Breast epithelium (tissue), 4 donors: ENCODE data around the gene PCSK1N. TPM values are rescaled to one million over a fixed set of nuclear protein-coding genes. Genes with fewer than 3 reads are reported as not detected.

Source experiments
- DNase-seq, 2 donors: peaks; one replicate each; pipeline ENCODE4 v3.0.0-alpha.2; 2019; ENCODE audit warnings: low spot score in 2 of 2
- H3K27ac ChIP-seq, 2 donors: fragments of 200-600 bp; sonication (generic) in 1 of 2; one replicate each; pipeline ENCODE4 v1.5.1; 2016 to 2019; ENCODE audit warnings: mild to moderate bottlenecking in 1 of 2
- H3K27me3 ChIP-seq, 2 donors: fragments of 200-600 bp; sonication (generic) in 1 of 2; one replicate each; pipeline versions ENCODE4 v1.5.1 to v1.6.0; 2017 to 2019; ENCODE audit warnings: control low read depth in 1 of 2, mild to moderate bottlenecking in 1 of 2
- H3K36me3 ChIP-seq: fragments of 200-600 bp; one replicate; pipeline ENCODE4 v1.5.1; 2019
- H3K4me1 ChIP-seq, 2 donors: fragments of 200-600 bp; sonication (generic); one replicate each; pipeline ENCODE4 v1.5.1; 2016 to 2019; ENCODE audit warnings: control low read depth in 1 of 2
- H3K4me3 ChIP-seq, 3 donors: fragments of 200-600 bp; sonication (generic); 1 replicate in 2 of 3; 2 replicates in 1 of 3; pipeline ENCODE4 v1.5.1; 2016 to 2019; ENCODE audit warnings: mild to moderate bottlenecking in 3 of 3, moderate library complexity in 2 of 3
- H3K9me3 ChIP-seq, 2 donors: fragments of 200-600 bp; sonication (generic) in 1 of 2; one replicate each; pipeline ENCODE4 v1.5.1; 2016 to 2019; ENCODE audit warnings: control low read depth in 1 of 2
- CTCF ChIP-seq, 3 donors: fragments of 450-650 bp; IDR thresholded peaks; one replicate each; pipeline ENCODE4 v1.5.1; 2016 to 2017; ENCODE audit warnings: antibody characterized with exemption in 3 of 3, mild to moderate bottlenecking in 3 of 3, moderate library complexity in 3 of 3
- POLR2A ChIP-seq: fragments of 450-650 bp; IDR thresholded peaks from one replicate; pipeline ENCODE4 v1.6.1; 2016; ENCODE audit warnings: antibody characterized with exemption, mild to moderate bottlenecking, moderate library complexity
- POLR2AphosphoS5 ChIP-seq, 3 donors: sonication (generic); formaldehyde crosslinking; IDR thresholded peaks; one replicate each; pipeline ENCODE4 v1.6.1; 2017; ENCODE audit warnings: antibody characterized with exemption in 3 of 3
- intact Hi-C: fragments of 100-400 bp; cut with DNase I; formaldehyde crosslinking; loops from one replicate; pipeline ENCODE4 v1.15.1; 2023; ENCODE audit warnings: low total_unique reads
- total RNA-seq, 3 donors: library from RNA; depleted of rRNA; stranded (reverse); fragments of >200 nt; gene quantifications; one replicate each; pipeline ENCODE4 v1.1.0, GENCODE V29; 2016

The PCSK1N gene
- total RNA-seq, 3 donors from 2014 or later: 1.4 to 3.6 (median 2.2) TPM

- Histone ChIP-seq H3K36me3 (no peaks in the 10 kb centered on the region), H3K27me3 (peaks cover 0 to 62% of the 10 kb centered on the region in 2 donors), H3K4me1 (no peaks in the 10 kb centered on the region), H3K9me3 (no peaks in the 10 kb centered on the region), H3K27ac (no peak overlapping the region), H3K4me3 (no peak overlapping the region)
- DNase-seq: no peak
- intact Hi-C loops: loop anchor here (5.0 kb wide), 1 partner anchor 662 kb away; no protein-coding TSS in a partner anchor
- no peak for TF ChIP-seq POLR2AphosphoS5 (IDR thresholded peaks at IDR 0.05)
- no peak for TF ChIP-seq CTCF (IDR thresholded peaks at IDR 0.05)
- TF ChIP-seq POLR2A: no peak
Measured at GRCh38 chrX:48818866-48819265, 16.5 kb downstream of the PCSK1N start.

- Histone ChIP-seq H3K27me3 (peaks cover 0 to 60% of the 10 kb centered on the region in 2 donors), H3K27ac (no peak overlapping the region), H3K36me3 (no peaks in the 10 kb centered on the region), H3K4me3 (no peak overlapping the region), H3K4me1 (no peaks in the 10 kb centered on the region), H3K9me3 (no peaks in the 10 kb centered on the region)
- no peak for DNase-seq
- intact Hi-C loops: loop anchor here (5.0 kb wide), 1 partner anchor 661 kb away; no protein-coding TSS in a partner anchor
- TF ChIP-seq CTCF (IDR thresholded peaks at IDR 0.05): no peak
- no peak for TF ChIP-seq POLR2A
- no peak for TF ChIP-seq POLR2AphosphoS5 (IDR thresholded peaks at IDR 0.05)
Measured at GRCh38 chrX:48818098-48818497, 17.3 kb downstream of the PCSK1N start.

GRCh38 chrX:48816014-48816810 is 19.2 kb downstream of the PCSK1N start:
- Histone ChIP-seq H3K4me3 (no peak overlapping the region), H3K27me3 (peaks cover 0 to 44% of the 10 kb centered on the region in 2 donors), H3K4me1 (no peaks in the 10 kb centered on the region), H3K36me3 (no peaks in the 10 kb centered on the region), H3K27ac (no peak overlapping the region), H3K9me3 (no peaks in the 10 kb centered on the region)
- DNase-seq: no peak
- intact Hi-C loops: loop anchor here (5.0 kb wide), 1 partner anchor 659 kb away; no protein-coding TSS in a partner anchor
- no peak for TF ChIP-seq CTCF (IDR thresholded peaks at IDR 0.05)
- no peak for TF ChIP-seq POLR2AphosphoS5 (IDR thresholded peaks at IDR 0.05)
- no peak for TF ChIP-seq POLR2A

GRCh38 chrX:48815266-48815665 is 20.1 kb downstream of the PCSK1N start:
- TF ChIP-seq POLR2A: no peak
- no peak for TF ChIP-seq POLR2AphosphoS5 (IDR thresholded peaks at IDR 0.05)
- no peak for TF ChIP-seq CTCF (IDR thresholded peaks at IDR 0.05)
- intact Hi-C loops: loop anchor here (5.0 kb wide), 1 partner anchor 658 kb away; no protein-coding TSS in a partner anchor
- Histone ChIP-seq H3K27ac (no peak overlapping the region), H3K27me3 (peaks cover 0 to 44% of the 10 kb centered on the region in 2 donors), H3K4me1 (no peaks in the 10 kb centered on the region), H3K4me3 (no peak overlapping the region), H3K9me3 (no peaks in the 10 kb centered on the region), H3K36me3 (no peaks in the 10 kb centered on the region)
- no peak for DNase-seq

- DNase-seq: no peak
- no peaks in the 10 kb centered on the region for H3K9me3 ChIP-seq
- H3K4me3 ChIP-seq: no peak overlapping the region
Measured at GRCh38 chrX:48814722-48815121, 20.7 kb downstream of the PCSK1N start.

More at GRCh38 chrX:48814722-48815121, 20.7 kb downstream of the PCSK1N start:
- H3K27ac ChIP-seq: no peak overlapping the region
- no peaks in the 10 kb centered on the region for H3K36me3 ChIP-seq
- peaks cover 0 to 39% of the 10 kb centered on the region in 2 donors for H3K27me3 ChIP-seq
- intact Hi-C loops: loop anchor here (5.0 kb wide), 1 partner anchor 657 kb away; no protein-coding TSS in a partner anchor
- TF ChIP-seq POLR2AphosphoS5 (IDR thresholded peaks at IDR 0.05): no peak
- TF ChIP-seq CTCF (IDR thresholded peaks at IDR 0.05): no peak
- TF ChIP-seq POLR2A: no peak
- no peaks in the 10 kb centered on the region for H3K4me1 ChIP-seq
